Measurements from ENCODE around the gene IFT22. TPM values are rescaled to one million over a fixed set of nuclear protein-coding genes. Genes with fewer than 3 reads are reported as not detected.

Gene IFT22
- total and polyA plus RNA-seq, 2 of the 4 experiments (the other 2 are of a cell fraction) = 29.3 to 34.1 TPM

GRCh38 chr7:101269664-101270063, 51.9 kb downstream of the IFT22 start:
- H3K27me3 ChIP-seq (ENCODE audit: control insufficient read depth, insufficient read depth, low read length) = peaks cover 8% of the 10 kb centered on the region
- intact Hi-C loops (cut with micrococcal nuclease) (no loop called here), in situ Hi-C loops (cut with MboI; ENCODE audit: low sequenced_read_pairs) (no loop called here), dilution Hi-C loops (cut with HindIII; ENCODE audit: low sequenced_read_pairs, unreplicated experiment) (no loop called here)
- H4K8ac ChIP-seq (ENCODE audit: low read depth in 2 of 2, low read length in 2 of 2) = no peak overlapping the region
- H3K27ac ChIP-seq (ENCODE audit: insufficient read depth, low read length) = no peak overlapping the region
- H4K20me1 ChIP-seq (ENCODE audit: insufficient read depth, low read length) = no peaks in the 10 kb centered on the region
- no peak overlapping the region for H4K91ac ChIP-seq (ENCODE audit: insufficient read depth, low read depth, low read length)
- no peak for TF ChIP-seq POLR2A (IDR thresholded peaks at IDR 0.05; ENCODE audit: low read depth, low read length)
- TF ChIP-seq RAD21 (IDR thresholded peaks at IDR 0.05; ENCODE audit: low read length) = no peak
- TF ChIP-seq FOS (IDR thresholded peaks at IDR 0.05; ENCODE audit: low read depth, low read length) = no peak
- no peak for TF ChIP-seq RFX5 (IDR thresholded peaks at IDR 0.05; ENCODE audit: low read depth, low read length)
- H2AFZ ChIP-seq (replicated peaks; ENCODE audit: low read length, poor library complexity) = no peak overlapping the region
- H3K4me2 ChIP-seq (ENCODE audit: low read depth, low read length) = no peak overlapping the region
- DNase-seq (no peak), ATAC-seq (ENCODE audit: low read depth) (no peak)
- no peak overlapping the region for H3K9ac ChIP-seq (ENCODE audit: low read depth, low read length)
- no peak overlapping the region for H3K18ac ChIP-seq (ENCODE audit: low read depth, low read length)
- H2AK9ac ChIP-seq (replicated peaks; ENCODE audit: low read depth, low read length, poor library complexity) = no peak overlapping the region
- H3K36me3 ChIP-seq (ENCODE audit: control insufficient read depth, insufficient read depth, low read length) = no peaks in the 10 kb centered on the region
- H3K9me3 ChIP-seq (ENCODE audit: control insufficient read depth, insufficient read depth, low read length) = no peaks in the 10 kb centered on the region
- H3K79me1 ChIP-seq (ENCODE audit: low read depth in 1 of 2, low read length in 2 of 2) = no peaks in the 10 kb centered on the region
- H3K23ac ChIP-seq (ENCODE audit: low read depth, low read length) = no peak overlapping the region
- no peak overlapping the region for H3K14ac ChIP-seq (replicated peaks; ENCODE audit: low read depth, low read length)
- POLR2A ChIA-PET (ENCODE audit: unreplicated experiment) = no interaction called here
- H3K4me3 ChIP-seq (ENCODE audit: insufficient read depth, low read depth, low read length) = no peak overlapping the region
- H3K4me1 ChIP-seq (ENCODE audit: control insufficient read depth, insufficient read depth, low read length) = no peaks in the 10 kb centered on the region
- H3K56ac ChIP-seq (ENCODE audit: extremely low read depth, insufficient read depth, low read length) = no peak overlapping the region
- no peak overlapping the region for H2AK5ac ChIP-seq (ENCODE audit: low read depth, low read length)
- H2BK120ac ChIP-seq (ENCODE audit: low read depth, low read length) = no peak overlapping the region
- H4K5ac ChIP-seq (ENCODE audit: low read depth, low read length) = no peak overlapping the region
- no peaks in the 10 kb centered on the region for H3K9me1 ChIP-seq (ENCODE audit: insufficient read depth, low read length)
- no peak overlapping the region for H2BK15ac ChIP-seq (ENCODE audit: low read depth, low read length)
- 86% methylated on average over 14 of the region's 21 CpGs; no CpG with 5 or more reads in 1 of the 2 experiments for WGBS, 2 experiments (ENCODE audit: extremely low coverage in 2 of 2, insufficient read length in 1 of 2)
- no peak overlapping the region for H2BK20ac ChIP-seq (ENCODE audit: low read depth, low read length)
- no peak overlapping the region for H3K4ac ChIP-seq (ENCODE audit: low read depth, low read length)
- no TSS peak for BruUV-seq (replicated peaks)
- CTCF ChIA-PET = interaction anchor here (1.5 kb wide), 1 partner anchor 13 kb away, joined by 6 read pairs; no protein-coding TSS in a partner anchor
- no peak overlapping the region for H2BK5ac ChIP-seq (ENCODE audit: low read depth, low read length, poor library complexity, severe bottlenecking)
